Right atrium auricular region (tissue), 2 donors: ENCODE data around the gene SLC10A6. TPM values are rescaled to one million over a fixed set of nuclear protein-coding genes. Genes with fewer than 3 reads are reported as not detected.

Source experiments
- DNase-seq: peaks from one replicate; pipeline ENCODE4 v3.0.0-alpha.2; 2019; ENCODE audit warnings: low spot score
- H3K27ac ChIP-seq, 2 donors: fragments of 200-600 bp; sonication (generic); 1 replicate in 1 of 2; 2 replicates in 1 of 2; pipeline ENCODE4 v1.5.1; 2016 to 2019
- H3K27me3 ChIP-seq, 2 donors: fragments of 200-600 bp; sonication (generic); one replicate each; pipeline versions ENCODE4 v1.5.1 to v1.6.0; 2017 to 2019
- H3K36me3 ChIP-seq: fragments of 200-600 bp; sonication (generic); one replicate; pipeline ENCODE4 v1.5.1; 2016
- H3K4me1 ChIP-seq, 2 donors: fragments of 200-600 bp; sonication (generic); one replicate each; pipeline versions ENCODE4 v1.5.1 to v1.6.0; 2017 to 2019
- H3K4me3 ChIP-seq, 2 donors: fragments of 200-600 bp; sonication (generic); 1 replicate in 1 of 2; 2 replicates in 1 of 2; pipeline ENCODE4 v1.5.1; 2017 to 2019; ENCODE audit warnings: mild to moderate bottlenecking in 1 of 2, moderate library complexity in 1 of 2
- H3K9me3 ChIP-seq, 2 donors: fragments of 200-600 bp; sonication (generic); one replicate each; pipeline ENCODE4 v1.5.1; 2019
- CTCF ChIP-seq, 2 donors: fragments of 200-600 bp; sonication (generic); IDR thresholded peaks; one replicate each; pipeline ENCODE4 v1.5.1; 2019; ENCODE audit warnings: antibody characterized with exemption in 2 of 2
- total RNA-seq, 2 donors: library from RNA; depleted of rRNA; stranded (reverse); fragments of >200 nt; gene quantifications; one replicate each; pipeline ENCODE4 v1.1.0, GENCODE V29; 2016

Gene SLC10A6
- total RNA-seq, 2 donors from 2014 or later = 1.3 to 1.7 TPM

DNA sequence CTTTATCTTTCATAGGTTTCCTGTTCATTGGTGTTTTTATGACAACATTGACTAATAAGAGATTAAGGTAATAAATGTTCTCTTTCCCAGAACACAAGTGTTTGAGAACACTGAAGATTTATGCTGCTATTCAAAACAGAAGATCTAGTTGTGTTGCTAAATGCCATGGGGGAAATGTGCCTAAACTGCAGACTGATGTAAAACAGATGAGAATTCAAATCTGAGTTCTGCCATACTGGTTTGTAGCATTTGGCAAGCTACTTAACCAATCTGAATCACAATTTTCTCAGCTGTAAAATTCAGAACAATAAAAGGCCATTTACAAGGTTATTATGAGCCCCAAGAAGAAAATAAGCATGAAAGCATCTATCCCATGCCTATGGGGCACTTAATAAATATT lies 2.3 kb downstream of the SLC10A6 start:
- Histone ChIP-seq H3K4me1 (peaks cover 0 to 12% of the 10 kb centered on the region in 2 donors), H3K4me3 (no peak overlapping the region), H3K27me3 (no peaks in the 10 kb centered on the region), H3K27ac (peak overlapping the region; percentile 38 to 67), H3K9me3 (no peaks in the 10 kb centered on the region), H3K36me3 (no peaks in the 10 kb centered on the region)
- no peak for DNase-seq
- TF ChIP-seq CTCF (IDR thresholded peaks at IDR 0.05) = no peak

DNA sequence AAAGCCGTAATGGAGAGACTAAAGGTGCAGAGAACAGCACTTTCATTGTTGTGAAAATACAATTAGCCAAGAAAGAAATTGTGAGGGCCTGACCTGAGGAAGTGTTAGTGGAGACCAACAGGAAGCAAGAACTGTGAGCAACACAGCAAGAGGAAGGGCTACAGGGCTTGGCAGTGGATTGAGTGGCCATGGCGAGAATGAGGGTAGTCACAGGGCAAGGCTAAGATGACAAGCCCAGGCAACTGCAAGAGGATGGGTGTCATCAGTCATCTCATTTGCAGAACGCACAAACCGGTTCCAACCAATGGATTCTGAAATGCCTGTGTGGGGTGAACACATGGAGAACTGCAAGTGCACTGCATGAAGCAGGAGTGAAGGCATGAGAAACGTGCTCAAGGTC lies 3.6 kb downstream of the SLC10A6 start:
- Histone ChIP-seq H3K36me3 (no peaks in the 10 kb centered on the region), H3K9me3 (no peaks in the 10 kb centered on the region), H3K4me3 (no peak overlapping the region), H3K27me3 (no peaks in the 10 kb centered on the region), H3K4me1 (peaks cover 0 to 12% of the 10 kb centered on the region in 2 donors), H3K27ac (no peak overlapping the region)
- DNase-seq = no peak
- TF ChIP-seq CTCF (IDR thresholded peaks at IDR 0.05) = no peak

DNA sequence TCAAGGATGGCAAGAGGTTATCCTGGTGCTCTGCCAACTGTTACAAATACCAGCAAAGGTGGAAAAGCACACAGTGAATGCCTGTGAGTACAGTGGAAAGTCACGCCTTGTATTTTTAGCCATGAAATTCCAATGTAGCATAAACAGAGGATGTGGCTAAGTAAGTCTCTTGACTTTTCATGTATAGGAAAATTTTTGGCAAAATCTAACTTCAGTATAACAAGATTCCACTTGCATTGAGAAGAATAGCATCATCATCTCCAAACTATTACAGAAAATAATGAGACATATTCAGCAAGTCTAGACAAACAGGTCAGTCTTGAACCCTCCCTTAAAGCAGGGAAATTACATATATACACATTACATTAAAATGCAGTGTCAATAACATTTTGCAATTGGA lies 7.9 kb downstream of the SLC10A6 start:
- no peak overlapping the region for H3K4me3 ChIP-seq
- H3K4me1 ChIP-seq = no peaks in the 10 kb centered on the region
- no peak for DNase-seq
- no peak overlapping the region for H3K27ac ChIP-seq
- no peaks in the 10 kb centered on the region for H3K27me3 ChIP-seq
- TF ChIP-seq CTCF (IDR thresholded peaks at IDR 0.05) = no peak
- no peaks in the 10 kb centered on the region for H3K36me3 ChIP-seq
- H3K9me3 ChIP-seq = no peaks in the 10 kb centered on the region

- H3K27ac ChIP-seq = no peak overlapping the region
- H3K4me1 ChIP-seq = no peaks in the 10 kb centered on the region
- no peak for TF ChIP-seq CTCF (IDR thresholded peaks at IDR 0.05)
- H3K27me3 ChIP-seq = no peaks in the 10 kb centered on the region
- H3K36me3 ChIP-seq = no peaks in the 10 kb centered on the region
- DNase-seq = no peak
- no peak overlapping the region for H3K4me3 ChIP-seq
- H3K9me3 ChIP-seq = no peaks in the 10 kb centered on the region
Measured at GRCh38 chr4:86840858-86841257, 8.3 kb downstream of the SLC10A6 start.

- no peaks in the 10 kb centered on the region for H3K27me3 ChIP-seq
- no peaks in the 10 kb centered on the region for H3K9me3 ChIP-seq
- no peak for DNase-seq
- H3K27ac ChIP-seq = no peak overlapping the region
- H3K4me3 ChIP-seq = no peak overlapping the region
- H3K4me1 ChIP-seq = no peaks in the 10 kb centered on the region
- H3K36me3 ChIP-seq = no peaks in the 10 kb centered on the region
- TF ChIP-seq CTCF (IDR thresholded peaks at IDR 0.05) = no peak
Measured at GRCh38 chr4:86837691-86838503, 11.3 kb downstream of the SLC10A6 start.

DNA sequence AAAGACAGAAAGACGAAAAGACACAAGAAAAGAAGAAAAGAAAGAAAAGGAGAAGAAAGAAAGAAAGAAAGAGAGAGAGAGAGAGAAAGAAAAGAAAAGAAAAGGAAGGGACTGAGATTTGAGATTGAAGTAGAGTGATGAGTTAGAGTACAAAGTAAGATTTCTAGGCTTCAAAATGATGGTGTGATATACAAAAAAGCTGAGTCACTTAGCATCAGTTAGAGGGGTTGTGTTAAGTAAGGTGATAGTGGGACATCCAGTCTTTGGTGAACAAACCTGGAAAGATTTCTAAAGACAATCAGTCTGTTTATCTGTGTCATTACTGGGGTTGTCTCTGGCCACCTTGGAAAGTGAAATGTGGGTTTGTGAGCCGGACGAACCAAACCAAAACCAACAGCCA lies 13.5 kb downstream of the SLC10A6 start:
- H3K27ac ChIP-seq = no peak overlapping the region
- H3K4me1 ChIP-seq = no peaks in the 10 kb centered on the region
- no peak for TF ChIP-seq CTCF (IDR thresholded peaks at IDR 0.05)
- DNase-seq = no peak
- H3K4me3 ChIP-seq = no peak overlapping the region
- no peaks in the 10 kb centered on the region for H3K27me3 ChIP-seq
- H3K9me3 ChIP-seq = no peaks in the 10 kb centered on the region
- H3K36me3 ChIP-seq = no peaks in the 10 kb centered on the region
